GM19025 (cell line): ENCODE data around the gene GABBR1.

ENCODE experiments used
- ATAC-seq: cut with Tn5 transposase; IDR thresholded peaks from one replicate; pipeline ENCODE4 v1.9.1; 2021; ENCODE audit warnings: mild to moderate bottlenecking, low read depth, moderate library complexity; ENCODE audit not compliant: unreplicated experiment

The GABBR1 gene

DNA sequence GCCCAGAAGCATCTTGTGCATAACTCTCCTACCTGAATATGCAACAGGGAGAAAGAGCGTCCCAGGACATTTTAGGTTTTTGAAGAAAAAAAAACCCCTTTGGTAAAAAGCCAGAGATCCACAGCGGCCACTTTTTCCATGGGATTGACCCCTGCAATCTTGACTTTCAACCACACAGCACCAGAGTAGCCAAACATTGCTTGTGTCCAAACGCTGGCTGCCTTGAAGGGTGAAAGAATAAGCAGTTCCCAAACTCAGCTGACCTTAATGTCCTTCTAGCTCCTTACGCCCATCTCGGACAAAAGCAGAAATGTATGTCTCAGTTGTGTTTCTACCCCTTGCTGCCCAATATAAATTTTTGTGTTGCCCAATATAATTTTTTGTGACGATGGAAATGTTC lies 22.7 kb upstream of the GABBR1 start:
- no peak for ATAC-seq

DNA sequence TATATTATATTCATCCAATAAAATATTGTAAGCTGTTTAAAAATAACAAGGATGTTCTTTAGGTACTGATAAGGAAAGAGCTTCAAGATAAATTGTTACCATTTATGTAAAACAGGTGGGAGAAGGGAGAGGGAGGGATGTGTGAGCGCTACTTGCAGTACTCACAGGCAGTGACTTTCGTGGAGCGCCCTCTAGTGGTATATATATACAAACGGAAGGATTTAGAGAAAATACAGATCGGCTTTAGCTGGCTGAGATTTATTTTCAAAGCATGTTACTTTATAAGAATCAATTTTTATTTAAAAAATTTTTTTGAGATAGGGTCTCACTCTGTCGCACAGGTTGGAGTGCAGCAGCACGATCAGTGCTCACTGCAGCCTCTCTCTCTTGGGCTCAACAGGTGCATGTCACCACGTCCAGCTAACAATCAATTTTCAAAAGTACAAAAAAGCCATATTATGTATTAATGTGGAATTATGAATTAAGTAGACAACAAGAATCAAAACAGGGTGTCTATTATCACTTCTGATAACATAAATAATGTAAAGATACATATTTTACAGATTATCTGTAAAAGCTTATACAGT lies 20.6 kb upstream of the GABBR1 start:
- no peak for ATAC-seq

DNA sequence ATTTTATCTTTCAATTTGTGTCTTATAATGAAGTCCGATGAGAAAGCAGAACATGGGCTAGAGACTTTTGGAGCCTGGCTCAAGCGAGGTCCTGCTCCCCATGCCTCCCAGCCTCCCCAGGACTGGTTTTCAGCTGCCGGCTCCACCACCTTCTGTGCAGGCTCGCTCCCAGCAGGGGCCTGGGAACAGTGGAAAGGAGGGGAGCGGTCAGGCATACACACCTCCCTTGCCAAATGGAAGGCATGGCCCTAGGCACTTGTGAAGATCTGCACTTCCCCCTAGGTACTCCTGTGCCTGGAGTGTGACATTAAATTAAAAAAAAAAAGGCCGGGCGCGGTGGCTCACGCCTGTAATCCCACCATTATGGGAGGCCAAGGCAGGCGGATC lies 19.2 kb upstream of the GABBR1 start:
- no peak for ATAC-seq

DNA sequence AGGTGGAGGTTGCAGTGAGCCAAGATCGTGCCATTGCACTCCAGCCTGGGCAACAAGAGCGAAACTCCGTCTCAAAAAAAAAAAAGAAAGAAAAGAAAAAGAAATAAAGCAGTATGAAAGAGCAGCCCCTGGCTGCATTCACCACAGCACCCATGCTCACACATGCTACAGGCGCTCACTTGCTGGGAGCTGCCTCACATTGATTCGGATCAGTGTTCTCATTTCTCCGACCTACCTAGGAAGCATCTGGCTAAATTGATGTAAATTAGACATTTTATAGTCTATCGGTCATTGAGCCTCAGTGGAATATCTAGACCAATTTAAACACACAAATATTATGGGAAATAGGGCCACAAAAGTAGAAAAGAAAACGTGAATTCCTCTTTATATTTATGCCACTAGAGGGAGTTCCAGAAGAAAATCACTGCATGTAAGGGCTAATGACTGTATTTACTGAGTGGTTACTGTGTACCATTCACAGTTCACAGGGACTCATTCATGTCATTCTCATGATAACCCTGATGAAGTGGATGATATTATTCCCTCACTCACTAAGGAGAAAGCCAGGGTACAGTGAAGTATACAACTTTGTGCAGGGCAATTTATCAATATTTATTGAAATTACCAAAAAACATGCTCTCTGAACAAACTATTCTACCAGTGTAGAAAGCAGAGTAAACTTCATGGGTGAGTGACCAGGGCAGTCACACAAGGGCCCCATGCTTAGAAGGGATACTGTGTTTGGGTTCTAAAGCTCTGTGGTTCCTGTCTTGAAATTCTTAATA lies 18.6 kb upstream of the GABBR1 start:
- no peak for ATAC-seq

DNA sequence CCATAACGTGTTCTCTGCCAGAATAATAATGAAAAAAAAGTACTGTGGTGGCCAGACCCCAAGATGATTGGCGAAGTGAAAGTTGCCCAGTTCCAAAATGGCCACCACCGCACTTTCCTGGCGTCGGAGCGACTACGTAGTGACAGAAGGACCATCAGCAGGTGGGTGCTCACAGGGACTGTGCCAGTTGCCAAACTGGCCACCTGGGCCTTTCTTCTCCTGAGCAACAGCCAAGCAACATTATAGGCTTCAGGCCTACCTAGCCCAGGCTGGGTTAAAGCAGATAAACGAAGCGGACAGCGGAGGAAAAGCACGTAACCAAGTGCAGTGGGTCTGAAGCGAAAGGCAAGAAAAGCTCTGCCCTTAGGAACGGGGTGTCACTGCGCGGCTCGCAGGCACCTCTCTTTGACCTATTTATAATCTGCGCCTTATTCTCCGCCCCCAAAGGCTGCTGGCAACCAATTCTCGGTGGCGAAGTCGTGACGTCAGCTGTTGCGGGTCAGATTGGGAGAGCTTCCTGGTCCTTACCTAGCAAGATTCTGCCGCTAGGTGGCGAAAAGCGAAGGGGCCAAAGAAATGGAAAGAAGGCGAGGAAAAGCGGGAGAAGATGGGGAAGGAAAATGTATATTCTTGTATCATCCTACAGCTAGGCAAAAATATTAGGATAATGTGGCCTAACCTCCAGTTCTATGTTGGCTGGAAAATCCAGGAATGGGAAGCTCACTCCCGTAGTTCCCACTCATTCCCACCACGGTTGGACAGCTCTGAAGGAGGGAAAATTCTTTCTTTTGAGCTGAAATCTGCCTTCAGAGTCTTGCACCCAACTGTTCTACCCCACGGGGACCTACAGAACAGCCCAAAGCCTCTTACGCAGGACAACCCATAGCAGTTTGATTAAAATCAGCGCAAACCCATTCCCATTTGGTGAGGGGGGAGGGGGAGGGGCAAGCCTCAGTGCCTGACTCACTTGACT lies 17.0 kb upstream of the GABBR1 start:
- ATAC-seq, result peak; percentile 94

DNA sequence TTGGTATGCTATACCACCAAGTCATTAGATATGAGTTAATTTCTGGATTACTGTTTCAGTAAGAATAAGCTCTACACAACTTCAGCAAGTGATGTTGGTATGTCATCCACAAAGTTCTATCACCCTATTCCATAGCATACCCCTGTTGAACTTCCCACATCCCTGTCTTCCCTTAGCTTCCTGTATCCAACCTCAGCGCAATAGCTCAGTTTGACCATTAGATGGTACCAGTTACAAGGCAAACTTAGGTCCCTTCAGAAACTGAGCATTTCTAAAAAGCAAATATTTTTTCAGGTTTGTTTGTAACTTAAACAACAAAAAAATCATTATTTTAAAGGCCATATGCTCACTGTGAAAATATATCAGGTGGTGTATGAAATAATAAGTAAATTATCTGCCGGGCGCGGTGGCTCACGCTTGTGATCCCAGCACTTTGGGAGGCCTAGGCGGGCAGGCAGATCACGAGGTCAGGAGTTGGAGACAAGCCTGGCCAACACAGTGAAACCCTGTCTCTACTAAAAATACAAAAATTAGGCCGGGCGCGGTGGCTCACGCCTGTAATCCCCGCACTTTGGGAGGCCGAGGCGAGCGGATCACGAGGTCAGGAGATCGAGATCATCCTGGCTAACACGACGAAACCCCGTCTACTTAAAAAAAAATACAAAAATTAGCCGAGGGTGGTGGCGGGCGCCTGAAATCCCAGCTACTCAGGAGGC lies 15.1 kb upstream of the GABBR1 start:
- ATAC-seq, result no peak

DNA sequence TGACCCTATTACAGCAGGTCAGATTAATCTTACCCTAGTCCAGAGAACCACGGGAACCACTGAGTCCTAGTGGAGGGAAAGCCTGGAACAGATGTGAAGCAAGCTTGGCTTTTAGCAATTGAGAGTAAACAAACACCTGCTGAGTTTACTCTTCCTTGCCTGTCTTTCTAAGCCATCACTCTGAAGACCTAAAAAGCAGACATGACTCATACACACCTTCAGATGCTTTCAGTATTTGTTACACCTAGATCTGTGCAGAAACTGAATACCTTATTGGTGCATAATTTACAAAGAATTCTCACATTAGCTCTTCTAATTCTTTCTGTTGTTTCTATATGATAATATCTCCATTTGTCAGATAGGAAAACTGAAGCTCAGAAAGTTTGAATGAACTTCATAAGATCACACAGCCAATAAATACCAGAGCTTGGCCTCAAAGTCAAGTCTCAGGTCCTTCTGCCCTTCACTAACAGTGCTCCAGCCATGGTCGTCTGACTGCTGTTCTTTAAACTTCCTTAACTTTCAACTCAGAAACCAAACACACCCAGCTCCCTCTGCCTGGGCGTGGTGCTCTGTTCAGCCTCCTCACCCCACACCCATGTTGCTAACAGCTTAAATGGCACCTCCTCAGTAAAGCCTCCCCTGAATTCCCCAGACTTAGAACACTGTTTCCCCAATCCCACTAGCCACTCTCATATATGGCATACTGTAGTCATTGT lies 8.6 kb upstream of the GABBR1 start:
- no peak for ATAC-seq

DNA sequence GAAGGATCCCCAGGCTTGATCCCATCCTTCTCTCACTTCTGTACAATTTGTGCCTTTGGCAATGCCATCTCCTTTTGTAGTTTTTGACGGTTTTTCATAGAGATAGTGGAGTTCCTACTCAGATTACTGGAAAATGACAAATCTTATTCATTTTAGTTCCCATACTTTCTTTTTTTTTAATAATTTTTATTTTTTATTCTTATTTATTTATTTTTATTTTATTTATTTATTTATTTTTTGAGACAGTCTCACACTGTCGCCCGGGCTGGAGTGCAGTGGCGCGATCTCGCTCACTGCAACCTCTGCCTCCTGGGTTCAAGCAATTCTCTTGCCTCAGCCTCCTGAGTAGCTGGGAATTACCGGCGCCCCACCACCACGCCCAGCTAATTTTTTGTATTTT lies 4.3 kb upstream of the GABBR1 start:
- no peak for ATAC-seq

DNA sequence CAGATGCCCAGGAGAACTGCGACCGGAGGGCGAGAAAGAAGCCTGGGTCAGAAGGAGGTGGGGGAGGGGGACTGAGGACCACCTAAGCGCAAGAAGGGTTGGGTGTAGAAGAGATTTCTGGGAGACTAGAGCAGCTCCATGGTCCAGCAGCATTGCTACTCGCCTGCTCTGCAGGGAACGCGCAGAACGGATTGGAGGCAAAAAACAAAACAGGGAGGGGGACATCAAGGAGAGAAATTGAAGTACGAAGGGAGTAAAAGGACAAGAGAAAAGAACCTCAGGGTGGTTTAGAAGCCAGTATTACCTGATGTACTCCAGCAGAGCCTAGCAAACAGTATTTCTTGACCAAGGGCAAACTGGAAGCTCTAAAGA lies 537 bp upstream of the GABBR1 start:
- ATAC-seq, result no peak

DNA sequence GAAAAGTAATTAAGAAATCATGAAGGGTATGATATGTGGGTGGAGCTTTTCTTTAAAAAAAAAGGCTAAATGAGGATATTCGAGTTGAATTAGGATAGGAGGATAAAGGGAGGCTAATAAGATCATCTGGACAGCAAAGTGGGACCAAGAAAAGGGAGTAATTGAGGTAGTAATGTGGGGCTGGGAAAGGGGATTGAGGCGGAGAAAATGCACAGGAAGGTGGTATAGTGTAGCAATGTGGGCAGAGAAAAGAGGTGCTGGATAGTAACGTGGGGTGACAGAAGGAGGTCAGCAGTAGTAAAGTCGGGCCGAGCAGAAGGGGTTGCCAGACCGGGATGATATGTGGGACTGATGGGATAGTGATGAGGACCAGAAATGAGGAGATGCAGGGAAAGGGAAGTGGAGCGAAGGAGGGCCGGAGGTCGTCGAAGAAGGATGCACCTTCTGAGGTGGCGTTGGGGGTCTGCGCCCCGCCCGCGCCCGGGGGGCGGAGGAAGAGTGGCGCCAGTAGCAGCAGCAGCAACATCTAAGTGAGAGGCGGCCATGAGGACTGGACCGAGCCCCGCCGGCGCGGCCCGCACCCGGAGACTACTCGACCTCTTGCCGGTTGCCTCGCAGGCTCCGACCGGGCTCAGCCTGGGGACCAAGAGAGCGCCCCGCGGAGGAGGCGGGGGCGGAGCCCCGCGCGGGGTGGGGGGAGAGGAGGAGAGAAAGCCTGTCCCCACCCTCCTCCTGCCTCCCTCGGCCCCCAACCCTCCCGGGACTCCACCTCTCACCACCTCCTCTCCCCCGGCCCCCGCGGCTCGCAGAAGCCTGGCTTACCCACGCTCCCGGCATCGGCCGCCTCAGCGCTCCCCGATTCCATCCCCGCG lies 887 bp downstream of the GABBR1 start:
- ATAC-seq, result peak; percentile 13

DNA sequence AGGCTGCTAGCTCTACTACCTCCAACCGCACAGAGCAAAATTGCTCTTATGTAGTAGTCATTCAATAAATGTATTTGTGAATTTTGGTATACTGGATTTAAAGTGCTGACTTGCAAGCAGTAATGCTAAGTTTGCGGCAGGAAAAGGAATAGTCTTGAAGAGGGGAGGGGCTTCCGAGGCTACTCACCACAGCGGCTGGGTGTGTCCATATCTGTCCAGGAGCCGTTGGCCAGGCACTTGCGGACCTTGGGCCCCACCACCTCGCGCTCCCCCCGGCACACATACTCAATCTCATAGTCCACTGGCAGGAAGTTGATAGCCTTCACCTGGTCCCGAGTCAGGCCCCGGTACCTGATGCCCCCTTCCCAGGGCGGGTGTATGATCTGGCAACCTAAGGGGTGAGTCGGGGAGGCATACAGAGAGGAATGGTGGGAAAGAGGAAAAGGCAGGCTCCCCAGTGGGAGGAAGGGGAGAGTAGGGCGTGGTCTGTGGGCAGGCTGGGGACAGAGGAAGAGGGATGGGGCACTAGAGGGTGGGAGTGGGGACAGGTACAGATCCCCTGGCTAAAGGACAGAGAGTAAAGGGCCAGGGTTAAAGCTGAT lies 1.7 kb downstream of the GABBR1 start:
- no peak for ATAC-seq

DNA sequence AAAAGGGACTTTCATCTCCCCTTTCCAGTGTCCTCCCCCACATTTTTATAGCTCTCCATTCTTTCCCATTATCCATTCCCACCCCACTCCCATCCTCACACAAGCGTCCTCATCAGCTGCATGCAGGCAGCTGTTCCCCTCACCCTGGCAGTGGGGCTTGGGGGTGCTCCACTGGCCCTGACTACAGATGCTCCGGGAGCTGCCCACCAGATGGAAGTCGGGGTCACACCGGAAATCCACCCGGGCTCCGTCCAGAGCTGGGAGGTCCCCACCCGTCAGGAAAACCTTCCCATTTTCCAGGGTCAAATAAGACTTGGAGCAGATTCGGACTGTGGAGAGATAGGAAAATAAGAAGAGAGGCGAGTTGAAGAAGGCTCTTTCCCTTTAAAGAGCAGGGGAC lies 2.7 kb downstream of the GABBR1 start:
- no peak for ATAC-seq

DNA sequence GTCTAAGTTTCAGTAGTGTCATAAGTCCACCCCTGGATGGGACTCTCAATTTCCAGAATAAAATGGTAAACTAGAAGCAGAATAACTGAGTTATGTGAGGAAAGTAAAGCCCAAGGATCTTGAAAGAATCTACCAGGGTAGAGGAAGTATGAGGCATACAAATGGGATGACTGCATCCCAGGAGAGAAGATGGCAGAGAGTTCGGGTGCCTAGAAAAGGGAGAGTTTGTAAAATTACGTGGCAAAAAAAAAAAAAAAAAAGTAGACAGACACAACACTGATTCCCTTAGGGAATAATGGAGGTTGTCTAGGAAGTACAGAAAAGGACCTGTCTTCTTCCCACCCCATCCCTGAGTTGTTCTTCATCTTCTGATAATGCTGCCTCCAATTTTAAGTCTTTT lies 3.4 kb downstream of the GABBR1 start:
- ATAC-seq, result no peak

DNA sequence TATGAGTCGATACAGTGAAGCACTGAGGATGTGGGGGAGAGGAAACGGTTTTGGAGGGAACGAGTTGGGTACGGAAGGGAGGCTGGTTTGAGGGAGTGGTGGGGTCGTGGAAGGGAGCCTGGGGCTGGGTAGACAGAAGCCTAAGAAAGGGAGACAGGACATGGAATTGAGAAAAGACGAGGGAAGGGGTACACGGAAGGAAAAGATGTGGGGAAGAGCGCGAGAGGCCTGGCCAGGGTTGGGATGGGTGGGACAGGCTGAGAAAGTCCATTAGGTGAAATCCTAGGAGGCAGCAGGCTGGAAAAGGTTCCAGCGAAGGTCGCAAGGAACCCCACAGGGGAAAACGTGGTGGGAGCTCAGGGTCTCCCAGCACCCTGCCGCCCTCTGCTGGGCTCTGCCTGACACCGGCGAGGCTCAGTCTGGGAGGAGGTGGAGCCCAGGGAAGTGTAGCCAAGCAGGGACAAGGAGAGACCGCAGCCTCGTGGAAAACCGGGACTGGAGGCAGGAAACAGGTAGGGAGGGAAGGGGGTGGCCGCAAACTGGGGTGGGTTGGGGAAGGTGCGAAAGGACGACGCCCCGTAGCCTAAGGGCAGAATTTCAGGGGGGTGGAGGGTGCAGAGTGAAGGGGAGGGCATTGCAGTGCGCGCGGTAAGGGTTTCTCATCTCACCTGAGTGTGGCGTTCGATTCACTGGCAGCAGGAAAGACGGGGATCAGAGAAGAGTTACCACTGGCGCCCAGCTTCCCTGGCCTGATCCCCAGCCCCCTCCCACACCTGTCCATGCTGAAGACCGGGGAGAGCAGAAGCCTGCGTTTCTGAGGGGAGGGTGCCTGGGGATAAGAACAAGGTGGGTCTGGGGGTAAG lies 4.3 kb downstream of the GABBR1 start:
- ATAC-seq, result no peak

DNA sequence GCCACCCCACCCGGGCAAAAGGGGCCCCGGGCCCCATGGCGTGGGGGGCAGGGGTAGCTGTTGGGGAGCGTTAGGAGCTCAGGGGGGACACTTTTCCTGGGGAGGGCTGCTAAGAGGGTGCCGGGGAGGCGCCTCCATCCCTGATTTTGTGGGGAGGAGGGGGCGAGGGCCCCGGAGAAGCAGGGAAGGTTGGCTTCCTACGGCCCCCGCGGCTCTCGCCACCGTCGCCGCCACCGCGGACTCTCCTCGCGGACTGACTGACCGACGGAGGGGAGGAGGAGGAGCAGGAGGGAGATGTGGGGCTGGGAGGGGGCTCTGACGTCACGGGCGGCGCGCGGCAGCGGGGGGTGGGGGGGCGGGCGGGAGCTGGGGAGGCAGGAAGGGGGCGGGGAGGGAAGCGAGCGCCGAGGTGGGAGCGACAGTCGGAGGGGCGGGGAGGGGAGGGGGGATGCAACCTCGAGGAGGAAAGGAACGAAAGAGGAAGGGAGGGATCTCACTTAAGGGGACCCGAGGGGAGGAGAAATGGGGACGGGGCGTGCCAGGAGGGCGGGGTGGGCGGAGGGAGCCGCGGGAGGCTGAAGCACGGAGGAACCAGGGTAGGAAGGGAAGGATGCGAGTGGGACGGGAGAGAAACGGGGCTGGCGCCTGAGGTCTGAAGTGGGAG lies 5.1 kb downstream of the GABBR1 start:
- no peak for ATAC-seq

DNA sequence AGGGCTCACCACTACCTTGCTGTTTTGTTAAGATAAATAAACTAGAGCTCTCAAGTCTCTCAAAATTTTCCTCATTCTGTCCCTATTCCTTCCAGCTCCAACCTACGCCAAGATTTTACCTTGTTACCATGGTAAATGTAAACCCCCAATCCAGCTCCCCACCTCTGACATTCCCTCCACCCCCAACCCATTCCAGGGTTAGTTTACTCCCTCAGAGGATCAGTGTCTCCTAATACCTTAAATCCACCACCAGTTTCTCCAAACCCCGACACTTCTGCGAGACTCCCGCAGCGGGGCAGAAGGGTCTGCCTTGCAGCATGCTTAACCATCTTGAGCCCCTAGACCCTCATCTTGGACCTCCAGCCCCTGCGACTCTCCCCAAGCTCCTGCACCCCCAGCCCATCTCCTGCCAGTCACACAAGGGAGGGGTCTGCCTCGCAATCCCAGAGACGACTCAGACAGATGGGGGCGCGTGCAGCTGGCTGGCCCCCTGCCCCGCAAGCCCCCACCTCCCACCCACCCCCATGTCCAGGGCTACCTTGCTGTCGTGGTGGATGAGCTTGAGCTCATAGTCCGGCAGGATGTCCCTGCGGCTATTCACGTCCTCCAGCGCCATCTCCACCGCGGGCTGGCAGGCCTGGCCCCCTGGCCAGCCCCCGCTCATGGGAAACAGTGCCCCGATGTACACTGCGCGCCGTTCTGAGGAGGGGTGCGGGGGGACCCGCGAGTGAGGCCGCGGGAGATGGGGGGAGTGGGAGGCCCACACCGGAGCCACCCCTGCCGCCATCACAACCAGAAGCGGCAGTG lies 5.8 kb downstream of the GABBR1 start:
- no peak for ATAC-seq
